ENCODE measurements around the gene PROM1. TPM values are rescaled to one million over a fixed set of nuclear protein-coding genes. Genes with fewer than 3 reads are reported as not detected.

PROM1 gene
- total and polyA plus RNA-seq, 2 of the 13 experiments (the other 11 are each of a cell fraction or from before 2014, with no cell fraction given): 3.9 to 16.4 TPM

DNA sequence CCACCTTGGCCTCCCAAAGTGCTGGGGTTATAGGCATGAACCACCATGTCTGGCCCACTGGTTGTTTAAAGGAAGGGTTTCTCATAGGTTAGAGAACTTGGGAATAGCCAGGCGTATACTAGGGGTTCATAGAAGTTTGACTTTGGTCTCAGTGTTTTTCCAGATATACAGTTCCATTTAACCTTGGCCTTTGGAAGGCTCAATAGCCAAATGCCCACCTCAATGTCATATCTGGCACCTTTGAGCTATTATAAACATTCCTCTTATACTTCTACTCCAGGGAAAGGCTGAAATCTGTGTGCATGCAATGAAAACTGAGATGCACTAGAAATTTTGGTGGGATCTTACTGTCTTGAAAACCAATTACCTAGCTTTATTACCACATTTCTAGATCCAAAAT is 47.5 kb upstream of the PROM1 start (continued):
- TF ChIP-seq LCORL (IDR thresholded peaks at IDR 0.05) (no peak), LCORL (CRISPR knock-in tag; IDR thresholded peaks at IDR 0.05) (0 out of 2 replicates have a peak, but pooled peaks have one; percentile 16), ZNF577 (CRISPR knock-in tag; IDR thresholded peaks at IDR 0.05; ENCODE audit: borderline replicate concordance, low read depth) (no peak), MIXL1 (CRISPR knock-in tag; IDR thresholded peaks at IDR 0.05) (no peak), FOXO1 (CRISPR knock-in tag; IDR thresholded peaks at IDR 0.05) (peak; percentile 9; the same call in 1 of the 2 replicates), HNF4A (CRISPR knock-in tag; IDR thresholded peaks at IDR 0.05) (peak; percentile 66), ESRRA (CRISPR knock-in tag; IDR thresholded peaks at IDR 0.05; ENCODE audit: low read depth) (peak; percentile 81), RXRB (CRISPR knock-in tag; IDR thresholded peaks at IDR 0.05; ENCODE audit: borderline replicate concordance) (0 out of 2 replicates have a peak, but pooled peaks have one; percentile 20), TBL1XR1 (IDR thresholded peaks at IDR 0.05; ENCODE audit: borderline replicate concordance, low read length, partially characterized antibody) (no peak), DNMT3B (CRISPR knock-in tag; conservative IDR thresholded peaks at IDR 0.05) (no peak), FOXK2 (IDR thresholded peaks at IDR 0.05) (no peak)
- TF ChIP-seq, protein P1, sequence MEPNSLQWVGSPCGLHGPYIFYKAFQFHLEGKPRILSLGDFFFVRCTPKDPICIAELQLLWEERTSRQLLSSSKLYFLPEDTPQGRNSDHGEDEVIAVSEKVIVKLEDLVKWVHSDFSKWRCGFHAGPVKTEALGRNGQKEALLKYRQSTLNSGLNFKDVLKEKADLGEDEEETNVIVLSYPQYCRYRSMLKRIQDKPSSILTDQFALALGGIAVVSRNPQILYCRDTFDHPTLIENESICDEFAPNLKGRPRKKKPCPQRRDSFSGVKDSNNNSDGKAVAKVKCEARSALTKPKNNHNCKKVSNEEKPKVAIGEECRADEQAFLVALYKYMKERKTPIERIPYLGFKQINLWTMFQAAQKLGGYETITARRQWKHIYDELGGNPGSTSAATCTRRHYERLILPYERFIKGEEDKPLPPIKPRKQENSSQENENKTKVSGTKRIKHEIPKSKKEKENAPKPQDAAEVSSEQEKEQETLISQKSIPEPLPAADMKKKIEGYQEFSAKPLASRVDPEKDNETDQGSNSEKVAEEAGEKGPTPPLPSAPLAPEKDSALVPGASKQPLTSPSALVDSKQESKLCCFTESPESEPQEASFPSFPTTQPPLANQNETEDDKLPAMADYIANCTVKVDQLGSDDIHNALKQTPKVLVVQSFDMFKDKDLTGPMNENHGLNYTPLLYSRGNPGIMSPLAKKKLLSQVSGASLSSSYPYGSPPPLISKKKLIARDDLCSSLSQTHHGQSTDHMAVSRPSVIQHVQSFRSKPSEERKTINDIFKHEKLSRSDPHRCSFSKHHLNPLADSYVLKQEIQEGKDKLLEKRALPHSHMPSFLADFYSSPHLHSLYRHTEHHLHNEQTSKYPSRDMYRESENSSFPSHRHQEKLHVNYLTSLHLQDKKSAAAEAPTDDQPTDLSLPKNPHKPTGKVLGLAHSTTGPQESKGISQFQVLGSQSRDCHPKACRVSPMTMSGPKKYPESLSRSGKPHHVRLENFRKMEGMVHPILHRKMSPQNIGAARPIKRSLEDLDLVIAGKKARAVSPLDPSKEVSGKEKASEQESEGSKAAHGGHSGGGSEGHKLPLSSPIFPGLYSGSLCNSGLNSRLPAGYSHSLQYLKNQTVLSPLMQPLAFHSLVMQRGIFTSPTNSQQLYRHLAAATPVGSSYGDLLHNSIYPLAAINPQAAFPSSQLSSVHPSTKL (CRISPR knock-in tag; IDR thresholded peaks at IDR 0.05): peak; percentile 20; the same call in 1 of the 2 replicates

Data from HepG2 (cell line).